Transverse colon (tissue), 4 donors: Measurements from ENCODE around the gene WDR83. TPM values are rescaled to one million over a fixed set of nuclear protein-coding genes. Genes with fewer than 3 reads are reported as not detected.

ENCODE experiments used
- DNase-seq: peaks from one replicate; pipeline ENCODE4 v3.0.0-alpha.2; 2019
- H3K27ac ChIP-seq, 4 donors: fragments of 200-600 bp; sonication (generic); 2 replicates each; pipeline ENCODE4 v1.5.1; 2016 to 2018; ENCODE audit warnings: inconsistent platforms in 4 of 4
- H3K27me3 ChIP-seq: fragments of 200-600 bp; sonication (generic); 2 replicates; pipeline ENCODE4 v1.5.1; 2017; ENCODE audit warnings: inconsistent platforms
- H3K36me3 ChIP-seq, 4 donors: fragments of 200-600 bp; sonication (generic); 2 replicates each; pipeline ENCODE4 v1.5.1; 2017 to 2019; ENCODE audit warnings: inconsistent platforms in 4 of 4
- H3K4me1 ChIP-seq, 4 donors: fragments of 200-600 bp; sonication (generic); 2 replicates each; pipeline ENCODE4 v1.5.1; 2017 to 2020; ENCODE audit warnings: inconsistent platforms in 4 of 4
- H3K4me3 ChIP-seq, 4 donors: fragments of 200-600 bp; sonication (generic); 1 replicate in 1 of 4; 2 replicates in 3 of 4; pipeline versions ENCODE4 v1.5.1 to v1.6.1; 2017 to 2019; ENCODE audit warnings: inconsistent platforms in 4 of 4
- H3K9me3 ChIP-seq, 2 donors: fragments of 200-600 bp; sonication (generic); 2 replicates each; pipeline ENCODE4 v1.5.1; 2017 to 2019; ENCODE audit warnings: inconsistent platforms in 2 of 2
- CTCF ChIP-seq, 5 experiments: fragments of 200-600 bp in 3 of 5; fragments of 450-650 bp in 2 of 5; sonication (generic) in 3 of 5; IDR thresholded peaks; 1 replicate in 2 of 5; 2 replicates in 3 of 5; pipeline ENCODE4 v1.5.1; 2016 to 2017; ENCODE audit warnings: antibody characterized with exemption in 5 of 5, inconsistent platforms in 3 of 5, mild to moderate bottlenecking in 2 of 5, moderate library complexity in 1 of 5
- EP300 ChIP-seq: sonication (generic); formaldehyde crosslinking; IDR thresholded peaks from one replicate; pipeline ENCODE4 v1.6.1; 2017; ENCODE audit warnings: antibody characterized with exemption, low read depth
- POLR2A ChIP-seq: fragments of 450-650 bp; IDR thresholded peaks from one replicate; pipeline ENCODE4 v1.6.1; 2016; ENCODE audit warnings: antibody characterized with exemption, mild to moderate bottlenecking, moderate library complexity
- POLR2AphosphoS5 ChIP-seq, 3 donors: sonication (generic); formaldehyde crosslinking; IDR thresholded peaks; one replicate each; pipeline ENCODE4 v1.6.1; 2016; ENCODE audit warnings: antibody characterized with exemption in 3 of 3
- WGBS, 2 donors: methylation state at CpG; one replicate each; pipeline ENCODE4 v1.1.5; 2018; ENCODE audit warnings: low coverage in 1 of 2; 5-methylcytosine and 5-hydroxymethylcytosine counted together
- in situ Hi-C, 4 donors: fragments of 200-750 bp; cut with MboI; loops; one replicate each; pipeline versions ENCODE4 v1.15.0 to v1.15.1; 2017; ENCODE audit warnings: low sequenced_read_pairs in 3 of 4, low pct_ligation_motif_present in 1 of 4, low pct_unique_long_range_greater_than_20kb in 1 of 4
- intact Hi-C: fragments of 100-400 bp; cut with DNase I; formaldehyde crosslinking; loops from one replicate; pipeline ENCODE4 v1.15.1; 2023; ENCODE audit warnings: low total_unique reads
- total RNA-seq, 4 donors: library from RNA; depleted of rRNA; stranded (reverse); fragments of >200 nt; gene quantifications; one replicate each; pipeline ENCODE4 v1.1.0, GENCODE V29; 2016

Gene WDR83
- total RNA-seq, 4 donors from 2014 or later = 7.6 to 36.3 (median 9.4) TPM; not detected in 1

- no peak for DNase-seq
- intact Hi-C loops (no loop called here), in situ Hi-C loops (no loop called here)
- Histone ChIP-seq H3K4me1 (no peaks in the 10 kb centered on the region), H3K27me3 (no peaks in the 10 kb centered on the region), H3K36me3 (no peaks in the 10 kb centered on the region), H3K27ac (no peak overlapping the region), H3K9me3 (no peaks in the 10 kb centered on the region), H3K4me3 (no peak overlapping the region)
- WGBS, 2 donors = 81% methylated on average over 5 of the region's 12 CpGs; no CpG with 5 or more reads in 1 of the 2 donors
- TF ChIP-seq POLR2A (no peak), CTCF (IDR thresholded peaks at IDR 0.05) (no peak), POLR2AphosphoS5 (IDR thresholded peaks at IDR 0.05) (no peak), EP300 (no peak)
Measured at GRCh38 chr19:12689012-12689411, 22.4 kb downstream of the WDR83 start.

GRCh38 chr19:12689581-12690216 lies 23.1 kb downstream of the WDR83 start:
- H3K4me1 ChIP-seq = no peaks in the 10 kb centered on the region
- no peaks in the 10 kb centered on the region for H3K27me3 ChIP-seq
- no peak overlapping the region for H3K27ac ChIP-seq
- TF ChIP-seq POLR2AphosphoS5 (IDR thresholded peaks at IDR 0.05) = no peak
- no peak for TF ChIP-seq POLR2A
- TF ChIP-seq CTCF (IDR thresholded peaks at IDR 0.05) = no peak
- TF ChIP-seq EP300 = no peak
- WGBS, 2 donors = 83% methylated on average over 26 of the region's 26 CpGs; no CpG with 5 or more reads in 1 of the 2 donors
- H3K9me3 ChIP-seq = no peaks in the 10 kb centered on the region
- DNase-seq = no peak
- in situ Hi-C loops = no loop called here
- intact Hi-C loops = no loop called here
- no peaks in the 10 kb centered on the region for H3K36me3 ChIP-seq
- H3K4me3 ChIP-seq = no peak overlapping the region

DNA sequence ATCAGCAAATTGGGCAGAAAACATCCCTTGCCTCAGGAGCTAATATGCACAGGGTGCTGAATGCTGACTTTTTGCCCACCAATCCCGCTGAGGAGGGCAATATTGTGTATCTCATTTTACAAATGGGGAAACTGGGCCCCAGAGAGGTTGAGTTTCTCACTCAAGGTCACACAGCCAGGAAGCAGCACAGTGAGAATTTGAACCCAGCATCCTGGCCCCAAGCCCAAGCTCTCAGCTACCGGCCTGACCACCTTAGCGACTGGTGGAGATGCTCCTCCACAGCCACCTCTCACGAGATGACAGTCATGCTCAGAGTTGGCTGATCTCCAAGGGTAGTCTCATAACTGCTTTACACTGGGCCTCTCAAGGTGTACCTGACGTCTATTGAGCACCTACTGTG lies 26.4 kb downstream of the WDR83 start:
- no peaks in the 10 kb centered on the region for H3K36me3 ChIP-seq
- no peak overlapping the region for H3K4me3 ChIP-seq
- H3K4me1 ChIP-seq = peaks cover 0 to 19% (median 12%) of the 10 kb centered on the region in 4 donors
- H3K9me3 ChIP-seq = no peaks in the 10 kb centered on the region
- no peak for DNase-seq
- 100% methylated on average over 4 of the region's 5 CpGs; no CpG with 5 or more reads in 1 of the 2 donors for WGBS, 2 donors
- intact Hi-C loops (no loop called here), in situ Hi-C loops (no loop called here)
- no peak overlapping the region for H3K27ac ChIP-seq
- H3K27me3 ChIP-seq = no peaks in the 10 kb centered on the region
- no peak for TF ChIP-seq POLR2AphosphoS5 (IDR thresholded peaks at IDR 0.05)
- no peak for TF ChIP-seq EP300
- no peak for TF ChIP-seq CTCF (IDR thresholded peaks at IDR 0.05)
- no peak for TF ChIP-seq POLR2A

DNA sequence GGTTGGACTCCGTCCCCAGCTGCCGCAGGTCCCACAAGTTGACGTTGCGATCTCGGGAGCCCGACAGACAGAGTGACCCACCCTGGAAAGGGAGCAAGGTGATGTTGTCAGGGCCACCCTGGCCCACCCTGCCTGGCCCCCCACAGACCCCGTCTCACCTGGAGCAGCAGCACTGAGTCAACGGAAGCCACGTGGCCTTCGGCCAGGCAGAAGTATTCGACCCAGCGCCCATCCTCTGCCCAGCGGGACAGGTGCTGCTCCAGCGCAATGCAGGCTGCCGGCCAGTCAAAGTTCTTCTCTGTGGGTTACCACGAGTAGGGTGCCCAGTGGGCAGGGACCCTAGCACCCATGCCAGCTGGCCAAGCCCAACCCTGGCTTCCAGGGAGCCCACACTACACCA lies 28.0 kb downstream of the WDR83 start:
- in situ Hi-C loops = no loop called here
- TF ChIP-seq EP300 (no peak), POLR2AphosphoS5 (IDR thresholded peaks at IDR 0.05) (no peak), CTCF (IDR thresholded peaks at IDR 0.05) (no peak), POLR2A (no peak)
- H3K36me3 ChIP-seq = no peaks in the 10 kb centered on the region
- intact Hi-C loops = no loop called here
- H3K4me1 ChIP-seq = peaks cover 0 to 19% (median 12%) of the 10 kb centered on the region in 4 donors
- H3K9me3 ChIP-seq = no peaks in the 10 kb centered on the region
- H3K27me3 ChIP-seq = no peaks in the 10 kb centered on the region
- no peak for DNase-seq
- no peak overlapping the region for H3K27ac ChIP-seq
- H3K4me3 ChIP-seq = no peak overlapping the region
- WGBS, 2 donors = 90% methylated on average over 8 of the region's 16 CpGs; no CpG with 5 or more reads in 1 of the 2 donors
